ENCODE results near the gene PEX14.
"Not testable (repeated sequence)": the region's sequence is repeated elsewhere in the genome, so short reads cannot be mapped to it uniquely, and the experiment has no call there.

PEX14 gene

GRCh38 chr1:10474613-10475507, at the start of gene PEX14:
PEX14 (plus strand) TSS chr1:10474950; CDS start chr1:10474967, 17 bp downstream.
- DNase-seq (ENCODE audit: low read depth in 1 of 2, low spot score in 1 of 2) = peak; percentile 69 to 85

- DNase-seq (ENCODE audit: low read depth in 1 of 2, low spot score in 1 of 2) = not testable (repeated sequence)
Measured at GRCh38 chr1:10425826-10426534, 48.8 kb upstream of the PEX14 start.

GRCh38 chr1:10426535-10426848, 48.3 kb upstream of the PEX14 start:
- DNase-seq (ENCODE audit: low read depth in 1 of 2, low spot score in 1 of 2) = not testable (repeated sequence)

- DNase-seq (ENCODE audit: low read depth in 1 of 2, low spot score in 1 of 2) = no peak
Measured at GRCh38 chr1:10428984-10429383, 45.8 kb upstream of the PEX14 start.

- peak in 1 of 2 donors; percentile 1 for DNase-seq (ENCODE audit: low read depth in 1 of 2, low spot score in 1 of 2)
Measured at GRCh38 chr1:10429868-10430215, 44.9 kb upstream of the PEX14 start.

GRCh38 chr1:10430216-10431069, 44.3 kb upstream of the PEX14 start, which contains the start of gene CENPS:
CENPS (plus strand) TSS chr1:10430433; CDS start chr1:10430518, 85 bp downstream.
- DNase-seq (ENCODE audit: low read depth in 1 of 2, low spot score in 1 of 2) = peak; percentile 86 to 88

- DNase-seq (ENCODE audit: low read depth in 1 of 2, low spot score in 1 of 2) = no peak
Measured at GRCh38 chr1:10431070-10431730, 43.5 kb upstream of the PEX14 start.

GRCh38 chr1:10432910-10433700, 41.6 kb upstream of the PEX14 start:
- no peak for DNase-seq (ENCODE audit: low read depth in 1 of 2, low spot score in 1 of 2)

- DNase-seq (ENCODE audit: low read depth in 1 of 2, low spot score in 1 of 2) = no peak
Measured at GRCh38 chr1:10433790-10434189, 41.0 kb upstream of the PEX14 start.

GRCh38 chr1:10434590-10434989, 40.2 kb upstream of the PEX14 start:
- DNase-seq (ENCODE audit: low read depth in 1 of 2, low spot score in 1 of 2) = no peak

GRCh38 chr1:10437052-10437451, 37.7 kb upstream of the PEX14 start:
- no peak for DNase-seq (ENCODE audit: low read depth in 1 of 2, low spot score in 1 of 2)

- no peak for DNase-seq (ENCODE audit: low read depth in 1 of 2, low spot score in 1 of 2)
Measured at GRCh38 chr1:10438677-10439163, 36.0 kb upstream of the PEX14 start.

GRCh38 chr1:10440305-10440704, 34.4 kb upstream of the PEX14 start:
- DNase-seq (ENCODE audit: low read depth in 1 of 2, low spot score in 1 of 2) = no peak

GRCh38 chr1:10440794-10441193, 34.0 kb upstream of the PEX14 start:
- no peak for DNase-seq (ENCODE audit: low read depth in 1 of 2, low spot score in 1 of 2)

- DNase-seq (ENCODE audit: low read depth in 1 of 2, low spot score in 1 of 2) = no peak
Measured at GRCh38 chr1:10444248-10444647, 30.5 kb upstream of the PEX14 start.

- no peak for DNase-seq (ENCODE audit: low read depth in 1 of 2, low spot score in 1 of 2)
Measured at GRCh38 chr1:10444795-10445397, 29.9 kb upstream of the PEX14 start.

- no peak for DNase-seq (ENCODE audit: low read depth in 1 of 2, low spot score in 1 of 2)
Measured at GRCh38 chr1:10446790-10447422, 27.8 kb upstream of the PEX14 start.

- DNase-seq (ENCODE audit: low read depth in 1 of 2, low spot score in 1 of 2) = no peak
Measured at GRCh38 chr1:10449751-10450150, 25.0 kb upstream of the PEX14 start, which contains the start of gene CORT. CORT (plus strand) TSS chr1:10450031; CDS start chr1:10450224, 193 bp downstream.

All from activated CD4-positive, alpha-beta T cell treated with anti-CD3 and anti-CD28 coated beads, Interleukin-2, amount 50 U/mL, for 24 hours (primary cell).